Anterior cingulate cortex (tissue), 58 donors: ENCODE measurements around the gene HIP1R.

Source experiments
- DNase-seq, 58 donors: peaks; one replicate each; lab custom pipeline; 2025; lab: John Stamatoyannopoulos, UW

The HIP1R gene

GRCh38 chr12:122830517-122831214 is 4.6 kb upstream of the HIP1R start:
- no peak for DNase-seq

GRCh38 chr12:122834104-122834920 is 945 bp upstream of the HIP1R start:
- DNase-seq = peak in 46 of 58 donors; percentile 27 to 74 (median 56)

- no peak for DNase-seq
These were observed 431 bp downstream of the HIP1R start for GRCh38 chr12:122835750-122836026.

GRCh38 chr12:122836027-122836921 is 1.0 kb downstream of the HIP1R start:
- peak in 17 of 58 donors; percentile 16 to 70 (median 36) for DNase-seq

- DNase-seq = peak in 1 of 58 donors; percentile 31
These were observed 2.3 kb downstream of the HIP1R start for GRCh38 chr12:122837306-122838265.

GRCh38 chr12:122838841-122839240 is 3.6 kb downstream of the HIP1R start:
- no peak for DNase-seq

- peak in 15 of 58 donors; percentile 18 to 59 (median 45) for DNase-seq
These were observed 4.8 kb downstream of the HIP1R start for GRCh38 chr12:122839907-122840554.

- peak in 13 of 58 donors; percentile 21 to 64 (median 46) for DNase-seq
These were observed 5.6 kb downstream of the HIP1R start for GRCh38 chr12:122840580-122841513.

GRCh38 chr12:122841544-122842321 is 6.5 kb downstream of the HIP1R start:
- DNase-seq = peak in 49 of 58 donors; percentile 36 to 91 (median 65)

- DNase-seq = peak in 6 of 58 donors; percentile 27 to 65 (median 42)
These were observed 7.5 kb downstream of the HIP1R start for GRCh38 chr12:122842505-122843405.

- no peak for DNase-seq
These were observed 8.2 kb downstream of the HIP1R start for GRCh38 chr12:122843455-122843854.

- DNase-seq = peak in 6 of 58 donors; percentile 54 to 76 (median 72)
These were observed 9.2 kb downstream of the HIP1R start for GRCh38 chr12:122844366-122844971.

GRCh38 chr12:122845041-122845864 is 10.0 kb downstream of the HIP1R start:
- DNase-seq = peak in 57 of 58 donors; percentile 24 to 99 (median 92)

GRCh38 chr12:122845865-122846621 is 10.8 kb downstream of the HIP1R start:
- no peak for DNase-seq
